WERI-Rb-1 (cell line): ENCODE data around the gene PSME3.

Experiments
- DNase-seq: peaks from one replicate; pipeline ENCODE4 v3.0.0-alpha.2; 2020
- H3K27ac ChIP-seq: fragments of 250-450 bp; sonication (Bioruptor Pico); 2 replicates; pipeline ENCODE4 v1.5.1; 2020; ENCODE audit warnings: mild to moderate bottlenecking, moderate library complexity
- H3K27me3 ChIP-seq: fragments of 250-450 bp; sonication (Bioruptor Pico); 2 replicates; pipeline ENCODE4 v1.5.1; 2021; ENCODE audit warnings: mild to moderate bottlenecking, low read depth, moderate library complexity; ENCODE audit not compliant: insufficient read depth, severe bottlenecking
- H3K36me3 ChIP-seq: fragments of 250-450 bp; sonication (Bioruptor Pico); 2 replicates; pipeline ENCODE4 v1.5.1; 2020; ENCODE audit warnings: mild to moderate bottlenecking, moderate library complexity
- H3K4me3 ChIP-seq: 2 replicates; pipeline ENCODE4 v1.5.1; 2011; ENCODE audit warnings: low read depth, mild to moderate bottlenecking, control low read depth, low read length
- H3K9me3 ChIP-seq: fragments of 250-450 bp; sonication (Bioruptor Pico); 2 replicates; pipeline ENCODE4 v1.5.1; 2021; ENCODE audit warnings: mild to moderate bottlenecking, moderate library complexity; ENCODE audit not compliant: severe bottlenecking
- TF ChIP-seq, protein P1 (sequence below): IDR thresholded peaks from 2 replicates; pipeline ENCODE4 v1.5.1; 2011; ENCODE audit warnings: low read depth, mild to moderate bottlenecking, control low read depth, inconsistent platforms, low read length

Gene PSME3, protein sequence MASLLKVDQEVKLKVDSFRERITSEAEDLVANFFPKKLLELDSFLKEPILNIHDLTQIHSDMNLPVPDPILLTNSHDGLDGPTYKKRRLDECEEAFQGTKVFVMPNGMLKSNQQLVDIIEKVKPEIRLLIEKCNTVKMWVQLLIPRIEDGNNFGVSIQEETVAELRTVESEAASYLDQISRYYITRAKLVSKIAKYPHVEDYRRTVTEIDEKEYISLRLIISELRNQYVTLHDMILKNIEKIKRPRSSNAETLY

DNA sequence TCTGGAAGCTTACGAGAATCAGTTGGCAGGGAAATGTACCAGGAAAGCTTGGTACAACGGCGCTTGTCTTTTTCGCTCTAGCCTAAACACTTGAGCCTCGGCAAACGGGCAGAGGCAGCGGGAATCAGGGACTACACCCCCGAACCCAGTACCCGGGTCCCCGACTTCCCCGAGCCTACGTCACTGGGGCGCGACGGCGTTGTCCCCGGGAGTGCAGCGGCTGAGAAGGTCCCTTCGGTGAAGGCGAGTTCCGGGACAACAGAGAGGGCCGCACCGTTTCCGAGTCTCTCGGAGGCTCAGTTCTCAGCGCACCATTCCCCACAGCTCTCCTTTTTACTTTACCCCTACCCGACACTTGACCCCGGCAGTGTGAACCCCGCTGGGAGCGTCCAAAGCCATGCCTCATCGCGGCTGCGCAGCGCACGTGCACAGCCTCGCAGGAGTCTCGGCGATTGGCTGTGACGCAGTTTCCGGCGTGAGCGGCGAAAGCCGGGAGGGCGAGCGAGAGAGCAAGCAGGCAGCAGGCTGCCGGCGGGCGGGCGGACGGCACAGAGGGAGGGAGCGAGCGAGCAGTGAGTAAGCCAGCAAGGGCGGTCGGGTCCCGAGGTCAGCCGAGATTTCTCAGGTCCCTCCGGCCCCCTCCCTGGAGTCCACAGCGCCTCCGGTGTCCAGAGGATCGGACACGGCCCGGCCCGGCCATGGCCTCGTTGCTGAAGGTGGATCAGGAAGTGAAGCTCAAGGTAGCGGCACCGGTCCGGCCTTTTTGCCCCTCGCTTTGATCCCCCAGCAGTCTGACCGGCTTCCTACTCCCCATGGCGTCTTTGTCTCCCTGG is at the start of gene PSME3:
PSME3 (plus strand) TSS at position 464 of the 833 bp plus-strand sequence; CDS start at position 699, 235 bp downstream.
- Histone ChIP-seq H3K27ac (peak within 1 kb of the TSS; percentile 89), H3K9me3 (no peaks in the 10 kb centered on the region), H3K27me3 (peaks cover 9% of the 10 kb centered on the region), H3K4me3 (peak within 1 kb of the TSS; percentile 91), H3K36me3 (peaks cover 44% of the 10 kb centered on the region)
- TF ChIP-seq, protein P1, sequence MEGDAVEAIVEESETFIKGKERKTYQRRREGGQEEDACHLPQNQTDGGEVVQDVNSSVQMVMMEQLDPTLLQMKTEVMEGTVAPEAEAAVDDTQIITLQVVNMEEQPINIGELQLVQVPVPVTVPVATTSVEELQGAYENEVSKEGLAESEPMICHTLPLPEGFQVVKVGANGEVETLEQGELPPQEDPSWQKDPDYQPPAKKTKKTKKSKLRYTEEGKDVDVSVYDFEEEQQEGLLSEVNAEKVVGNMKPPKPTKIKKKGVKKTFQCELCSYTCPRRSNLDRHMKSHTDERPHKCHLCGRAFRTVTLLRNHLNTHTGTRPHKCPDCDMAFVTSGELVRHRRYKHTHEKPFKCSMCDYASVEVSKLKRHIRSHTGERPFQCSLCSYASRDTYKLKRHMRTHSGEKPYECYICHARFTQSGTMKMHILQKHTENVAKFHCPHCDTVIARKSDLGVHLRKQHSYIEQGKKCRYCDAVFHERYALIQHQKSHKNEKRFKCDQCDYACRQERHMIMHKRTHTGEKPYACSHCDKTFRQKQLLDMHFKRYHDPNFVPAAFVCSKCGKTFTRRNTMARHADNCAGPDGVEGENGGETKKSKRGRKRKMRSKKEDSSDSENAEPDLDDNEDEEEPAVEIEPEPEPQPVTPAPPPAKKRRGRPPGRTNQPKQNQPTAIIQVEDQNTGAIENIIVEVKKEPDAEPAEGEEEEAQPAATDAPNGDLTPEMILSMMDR: no peak
- peak; percentile 96 for DNase-seq

DNA sequence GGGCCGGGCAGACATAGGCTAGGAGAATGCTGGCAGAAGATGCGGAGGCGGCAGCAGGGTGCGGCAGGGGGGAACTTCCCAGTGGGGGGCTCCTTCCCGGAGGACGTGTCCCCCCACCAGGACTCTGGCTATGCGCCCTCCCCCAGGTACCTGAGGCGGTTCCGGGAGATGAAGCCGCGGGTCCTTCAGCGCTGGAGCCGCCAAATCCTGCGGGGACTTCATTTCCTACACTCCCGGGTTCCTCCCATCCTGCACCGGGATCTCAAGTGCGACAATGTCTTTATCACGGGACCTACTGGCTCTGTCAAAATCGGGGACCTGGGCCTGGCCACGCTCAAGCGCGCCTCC is 49.4 kb upstream of the PSME3 start:
- peaks cover 10% of the 10 kb centered on the region for H3K27me3 ChIP-seq

DNA sequence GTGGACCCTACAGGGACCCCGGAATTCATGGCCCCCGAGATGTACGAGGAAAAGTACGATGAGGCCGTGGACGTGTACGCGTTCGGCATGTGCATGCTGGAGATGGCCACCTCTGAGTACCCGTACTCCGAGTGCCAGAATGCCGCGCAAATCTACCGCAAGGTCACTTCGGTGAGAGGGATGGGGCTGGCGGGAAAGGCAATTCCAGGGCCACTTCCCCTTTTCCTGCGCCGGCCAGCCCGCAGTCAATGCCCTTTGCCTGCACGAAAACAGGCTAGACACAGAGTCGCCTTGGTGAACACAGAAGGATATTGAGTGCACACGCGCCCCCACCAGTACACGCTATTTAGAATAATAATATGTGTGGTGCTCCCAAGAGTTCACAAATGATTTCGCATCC is 48.8 kb upstream of the PSME3 start:
- H3K9me3 ChIP-seq: no peaks in the 10 kb centered on the region
- DNase-seq: no peak
- H3K4me3 ChIP-seq: no peak overlapping the region
- TF ChIP-seq, protein P1: no peak
- H3K27me3 ChIP-seq: peaks cover 10% of the 10 kb centered on the region
- H3K27ac ChIP-seq: no peak overlapping the region
- H3K36me3 ChIP-seq: peaks cover under 1% of the 10 kb centered on the region

More for the DNA sequence above, 49.4 kb upstream of the PSME3 start:
- Histone ChIP-seq H3K27ac (no peak overlapping the region), H3K4me3 (no peak overlapping the region), H3K9me3 (no peaks in the 10 kb centered on the region), H3K36me3 (peaks cover 7% of the 10 kb centered on the region)
- TF ChIP-seq, protein P1: no peak
- DNase-seq: no peak

DNA sequence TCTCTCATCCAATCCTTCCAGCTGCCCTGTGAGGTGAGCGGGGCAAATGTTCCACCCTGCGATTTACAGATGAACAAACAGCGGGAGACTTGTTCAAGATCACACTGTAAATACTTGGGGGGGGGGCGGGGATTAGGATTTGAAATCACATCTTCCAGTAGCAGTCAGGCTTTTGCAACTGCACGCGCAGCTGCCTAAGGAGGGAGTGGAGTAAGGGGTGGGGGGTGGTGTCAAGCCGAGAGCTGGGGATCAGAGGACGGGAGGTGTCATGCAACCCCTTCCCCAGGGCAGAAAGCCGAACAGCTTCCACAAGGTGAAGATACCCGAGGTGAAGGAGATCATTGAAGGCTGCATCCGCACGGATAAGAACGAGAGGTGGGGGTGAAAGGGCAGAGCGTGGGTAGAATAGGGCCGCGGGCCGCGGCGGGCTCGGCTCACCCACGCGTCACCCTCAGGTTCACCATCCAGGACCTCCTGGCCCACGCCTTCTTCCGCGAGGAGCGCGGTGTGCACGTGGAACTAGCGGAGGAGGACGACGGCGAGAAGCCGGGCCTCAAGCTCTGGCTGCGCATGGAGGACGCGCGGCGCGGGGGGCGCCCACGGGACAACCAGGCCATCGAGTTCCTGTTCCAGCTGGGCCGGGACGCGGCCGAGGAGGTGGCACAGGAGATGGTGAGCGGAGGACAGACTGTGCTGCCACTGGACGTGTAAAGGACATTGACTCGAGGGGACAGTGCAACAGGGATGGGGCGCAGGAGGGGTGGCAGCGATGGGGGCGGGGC is 48.2 kb upstream of the PSME3 start:
- DNase-seq: peak; percentile 67
- Histone ChIP-seq H3K9me3 (no peaks in the 10 kb centered on the region), H3K27ac (0 out of 2 replicates have a peak overlapping the region, but pooled peaks have one; percentile 23), H3K4me3 (no peak overlapping the region), H3K27me3 (peaks cover 10% of the 10 kb centered on the region), H3K36me3 (no peaks in the 10 kb centered on the region)
- TF ChIP-seq, protein P1: no peak

DNA sequence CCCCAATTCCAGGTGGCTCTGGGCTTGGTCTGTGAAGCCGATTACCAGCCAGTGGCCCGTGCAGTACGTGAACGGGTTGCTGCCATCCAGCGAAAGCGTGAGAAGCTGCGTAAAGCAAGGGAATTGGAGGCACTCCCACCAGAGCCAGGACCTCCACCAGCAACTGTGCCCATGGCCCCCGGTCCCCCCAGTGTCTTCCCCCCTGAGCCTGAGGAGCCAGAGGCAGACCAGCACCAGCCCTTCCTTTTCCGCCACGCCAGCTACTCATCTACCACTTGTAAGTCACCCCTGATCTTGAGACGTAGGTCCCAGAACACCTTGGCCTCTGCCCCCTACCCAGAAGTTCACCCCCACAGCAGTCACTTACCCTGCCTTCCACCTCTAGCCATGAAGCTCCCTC is 45.9 kb upstream of the PSME3 start:
- Histone ChIP-seq H3K9me3 (no peaks in the 10 kb centered on the region), H3K27me3 (peaks cover 3% of the 10 kb centered on the region)

More for the DNA sequence above, 45.9 kb upstream of the PSME3 start:
- TF ChIP-seq, protein P1: no peak
- Histone ChIP-seq H3K27ac (no peak overlapping the region), H3K4me3 (no peak overlapping the region), H3K36me3 (no peaks in the 10 kb centered on the region)
- DNase-seq: no peak
